Fibroblast of pulmonary artery (primary cell): ENCODE results near the gene SNTA1.
"Not testable (repeated sequence)": the region's sequence is repeated elsewhere in the genome, so short reads cannot be mapped to it uniquely, and the experiment has no call there.

Experiments
- DNase-seq: peaks from one replicate; pipeline ENCODE4 v3.0.0-alpha.2; 2010; ENCODE audit warnings: low read depth
- H3K4me3 ChIP-seq: replicated peaks from 2 replicates; pipeline ENCODE4 v1.5.1; 2011; ENCODE audit warnings: low read depth, mild to moderate bottlenecking, control low read depth, low read length, moderate library complexity
- TF ChIP-seq, protein P1 (sequence below): IDR thresholded peaks from 2 replicates; pipeline ENCODE4 v1.5.1; 2011; ENCODE audit warnings: mild to moderate bottlenecking, control low read depth, low read length, inconsistent platforms; ENCODE audit errors: missing control alignments

Gene SNTA1

DNA sequence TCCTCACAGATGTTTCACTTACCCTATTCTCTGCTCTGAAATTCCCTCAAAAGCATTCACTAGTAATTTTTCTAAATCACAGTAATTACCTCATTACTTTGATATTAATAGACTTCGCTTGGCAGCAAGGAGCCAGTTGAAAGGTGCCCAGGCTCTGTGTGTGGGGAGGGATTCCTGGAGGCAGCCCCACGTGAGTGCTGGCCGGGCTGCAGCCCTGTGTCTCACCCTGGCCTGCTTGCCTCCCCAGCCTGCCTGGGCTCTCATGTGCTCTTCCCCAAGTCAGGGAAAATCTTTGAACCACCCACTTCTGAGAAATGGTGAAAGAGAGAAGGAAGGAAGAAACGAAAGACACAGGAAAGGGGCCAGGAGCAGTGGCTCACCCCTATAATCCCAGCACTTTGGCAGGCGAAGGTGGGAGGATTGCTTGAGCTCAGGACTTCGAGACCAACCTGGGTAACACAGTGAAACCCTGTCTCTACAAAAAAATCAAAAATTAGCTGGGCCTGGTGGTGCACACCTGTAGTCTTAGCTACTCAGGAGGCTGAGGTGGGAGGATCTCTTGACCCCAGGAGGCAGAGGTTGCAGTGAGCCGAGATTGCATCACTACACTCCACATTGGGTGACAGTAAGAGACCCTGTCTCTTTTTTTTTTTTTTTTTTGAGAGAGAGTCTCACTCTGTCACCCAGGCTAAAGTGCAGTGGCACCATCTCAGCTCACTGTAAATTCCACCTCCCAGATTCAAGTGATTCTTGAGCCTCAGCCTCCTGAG, 20.0 kb upstream of the SNTA1 start:
- TF ChIP-seq, protein P1, sequence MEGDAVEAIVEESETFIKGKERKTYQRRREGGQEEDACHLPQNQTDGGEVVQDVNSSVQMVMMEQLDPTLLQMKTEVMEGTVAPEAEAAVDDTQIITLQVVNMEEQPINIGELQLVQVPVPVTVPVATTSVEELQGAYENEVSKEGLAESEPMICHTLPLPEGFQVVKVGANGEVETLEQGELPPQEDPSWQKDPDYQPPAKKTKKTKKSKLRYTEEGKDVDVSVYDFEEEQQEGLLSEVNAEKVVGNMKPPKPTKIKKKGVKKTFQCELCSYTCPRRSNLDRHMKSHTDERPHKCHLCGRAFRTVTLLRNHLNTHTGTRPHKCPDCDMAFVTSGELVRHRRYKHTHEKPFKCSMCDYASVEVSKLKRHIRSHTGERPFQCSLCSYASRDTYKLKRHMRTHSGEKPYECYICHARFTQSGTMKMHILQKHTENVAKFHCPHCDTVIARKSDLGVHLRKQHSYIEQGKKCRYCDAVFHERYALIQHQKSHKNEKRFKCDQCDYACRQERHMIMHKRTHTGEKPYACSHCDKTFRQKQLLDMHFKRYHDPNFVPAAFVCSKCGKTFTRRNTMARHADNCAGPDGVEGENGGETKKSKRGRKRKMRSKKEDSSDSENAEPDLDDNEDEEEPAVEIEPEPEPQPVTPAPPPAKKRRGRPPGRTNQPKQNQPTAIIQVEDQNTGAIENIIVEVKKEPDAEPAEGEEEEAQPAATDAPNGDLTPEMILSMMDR: no peak
- no peak overlapping the region for H3K4me3 ChIP-seq

DNA sequence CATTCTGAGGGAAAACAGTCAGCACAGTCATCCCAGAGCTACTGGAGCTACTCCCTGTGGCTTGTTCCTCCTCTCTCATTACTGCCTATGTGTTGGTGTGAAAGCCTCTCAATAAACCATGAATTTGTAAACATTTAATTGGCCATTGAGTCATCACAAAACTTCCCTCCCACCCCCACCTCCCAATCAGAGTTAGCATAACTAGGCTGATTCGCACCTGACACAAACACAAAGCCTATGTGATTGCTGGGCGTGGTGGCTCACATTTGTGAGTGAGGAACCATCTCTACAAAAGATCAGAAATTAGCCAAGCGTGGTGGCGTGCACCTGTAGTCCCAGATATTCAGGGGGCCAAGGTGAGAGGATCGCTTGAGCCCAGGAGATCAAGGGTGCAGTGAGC, 17.1 kb upstream of the SNTA1 start:
- no peak for DNase-seq
- TF ChIP-seq, protein P1: no peak

More for the DNA sequence above, 20.0 kb upstream of the SNTA1 start:
- DNase-seq: no peak

DNA sequence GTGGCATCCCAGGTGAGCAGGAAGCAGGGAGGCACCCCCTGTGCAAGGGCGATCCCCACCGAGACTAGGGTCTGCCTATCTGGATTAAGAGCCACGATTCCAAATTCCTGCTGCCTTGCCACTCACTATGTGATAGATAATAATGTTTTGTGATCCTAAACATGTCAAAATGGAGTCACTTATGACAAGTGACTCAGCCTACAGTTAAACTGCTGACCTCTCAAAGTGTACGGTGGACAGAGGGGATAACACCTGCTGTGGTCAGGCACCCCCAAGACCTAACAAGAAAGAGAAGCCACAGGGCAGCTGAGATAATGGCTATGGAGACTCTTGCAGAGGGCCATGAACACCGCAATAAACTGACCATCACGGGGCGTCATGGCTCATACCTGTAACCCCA, 16.0 kb upstream of the SNTA1 start:
- no peak overlapping the region for H3K4me3 ChIP-seq
- TF ChIP-seq, protein P1: no peak
- no peak for DNase-seq

More for the DNA sequence above, 17.1 kb upstream of the SNTA1 start:
- no peak overlapping the region for H3K4me3 ChIP-seq

DNA sequence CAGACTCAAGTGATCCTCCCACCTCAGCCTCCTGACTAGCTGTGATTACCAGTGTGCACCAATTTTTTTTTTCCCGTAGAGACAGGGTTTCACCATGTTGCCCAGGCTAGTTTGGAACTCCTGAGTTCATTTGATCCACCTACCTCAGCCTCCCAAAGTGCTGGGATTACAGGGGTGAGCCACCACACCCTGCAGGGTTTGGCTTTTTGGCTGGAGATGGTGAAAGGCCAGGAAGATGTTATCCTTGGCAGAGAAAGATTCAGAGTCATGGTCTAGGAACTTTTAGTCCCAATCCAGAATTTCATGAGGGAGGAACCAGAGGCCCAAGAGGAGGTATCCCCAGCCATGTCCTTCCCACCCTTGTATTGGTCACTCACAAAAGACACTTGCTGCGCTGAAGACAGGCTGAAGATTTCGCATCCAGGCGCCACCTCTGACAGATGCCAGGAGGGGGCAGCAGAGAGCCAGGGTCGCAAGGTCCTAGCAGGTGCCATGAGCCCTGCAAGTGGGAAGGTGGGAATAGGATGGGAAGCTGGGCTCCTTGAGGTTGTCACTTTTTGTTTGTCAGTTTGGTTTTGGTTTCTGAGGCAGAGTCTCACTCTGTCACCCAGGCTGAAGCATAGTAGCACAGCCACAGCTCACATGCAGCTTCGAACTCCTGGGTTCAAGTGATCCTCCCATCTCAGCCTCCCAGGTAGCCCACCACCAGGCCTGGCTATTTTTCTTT, 13.5 kb upstream of the SNTA1 start:
- TF ChIP-seq, protein P1: peak; percentile 99
- H3K4me3 ChIP-seq: not testable (repeated sequence)
- DNase-seq: peak; percentile 82

DNA sequence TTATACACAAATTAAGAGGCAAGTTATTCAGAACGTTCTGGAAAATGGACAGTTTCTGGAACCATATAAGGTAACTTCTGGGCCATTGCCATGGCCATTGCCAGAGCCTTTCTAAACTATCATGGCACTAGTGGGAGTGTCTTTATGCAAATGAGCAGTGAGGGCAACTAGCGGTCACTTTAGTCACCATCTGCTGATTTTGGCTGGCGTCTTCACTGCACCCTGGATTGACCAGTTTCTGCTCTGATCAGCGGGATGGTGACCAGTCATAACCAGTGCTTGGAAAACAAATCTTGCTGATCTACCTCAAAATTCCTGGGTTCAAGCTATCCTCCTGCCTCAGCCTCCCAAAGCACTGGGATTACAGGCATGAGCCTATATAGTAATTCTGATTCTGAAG, 7.3 kb upstream of the SNTA1 start:
- no peak overlapping the region for H3K4me3 ChIP-seq
- TF ChIP-seq, protein P1: no peak
- peak; percentile 26 for DNase-seq

DNA sequence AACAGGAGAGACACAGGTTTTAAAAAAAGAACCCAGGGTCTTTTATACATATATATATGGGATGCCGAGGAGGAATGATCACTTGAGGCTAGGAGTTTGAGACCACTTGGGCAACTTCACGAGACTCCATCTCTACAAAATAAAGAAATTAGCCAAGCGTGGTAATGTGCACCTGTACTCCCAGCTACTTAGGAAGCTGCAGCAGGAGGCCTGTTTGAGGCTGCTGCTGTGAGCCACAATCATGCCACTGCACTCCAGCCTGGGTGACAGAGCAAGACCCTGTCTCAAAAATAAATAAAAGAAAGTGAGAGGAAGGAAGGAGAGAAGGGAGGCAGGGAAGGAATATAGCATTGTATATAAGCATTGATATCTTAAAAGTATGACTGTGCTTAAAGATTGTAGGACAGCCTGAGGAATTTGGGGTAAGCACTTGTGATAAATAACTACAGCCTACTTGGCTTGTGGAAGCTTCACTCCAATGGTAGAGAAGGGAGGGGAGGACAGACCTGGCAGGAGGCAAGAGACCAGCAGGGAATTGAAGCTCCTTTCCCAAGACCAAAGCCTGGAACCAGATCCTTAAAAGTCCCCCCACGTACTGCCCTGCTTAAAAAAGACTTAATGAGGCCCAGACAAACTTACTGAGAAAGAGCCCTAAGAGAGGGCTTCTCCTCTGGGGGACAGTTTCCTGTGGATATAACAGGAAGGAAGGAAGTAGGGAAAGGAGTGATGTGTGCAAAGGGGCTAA, 2.5 kb upstream of the SNTA1 start:
- TF ChIP-seq, protein P1: no peak
- H3K4me3 ChIP-seq: no peak overlapping the region
- no peak for DNase-seq
